GM19099 (cell line): ENCODE measurements around the gene IL31RA.

ENCODE experiments used
- POLR2A ChIP-seq: IDR thresholded peaks from 3 replicates; pipeline ENCODE4 v1.6.1; 2011; ENCODE audit warnings: low read depth; ENCODE audit not compliant: insufficient read length; ENCODE audit errors: extremely low read depth

Gene IL31RA

DNA sequence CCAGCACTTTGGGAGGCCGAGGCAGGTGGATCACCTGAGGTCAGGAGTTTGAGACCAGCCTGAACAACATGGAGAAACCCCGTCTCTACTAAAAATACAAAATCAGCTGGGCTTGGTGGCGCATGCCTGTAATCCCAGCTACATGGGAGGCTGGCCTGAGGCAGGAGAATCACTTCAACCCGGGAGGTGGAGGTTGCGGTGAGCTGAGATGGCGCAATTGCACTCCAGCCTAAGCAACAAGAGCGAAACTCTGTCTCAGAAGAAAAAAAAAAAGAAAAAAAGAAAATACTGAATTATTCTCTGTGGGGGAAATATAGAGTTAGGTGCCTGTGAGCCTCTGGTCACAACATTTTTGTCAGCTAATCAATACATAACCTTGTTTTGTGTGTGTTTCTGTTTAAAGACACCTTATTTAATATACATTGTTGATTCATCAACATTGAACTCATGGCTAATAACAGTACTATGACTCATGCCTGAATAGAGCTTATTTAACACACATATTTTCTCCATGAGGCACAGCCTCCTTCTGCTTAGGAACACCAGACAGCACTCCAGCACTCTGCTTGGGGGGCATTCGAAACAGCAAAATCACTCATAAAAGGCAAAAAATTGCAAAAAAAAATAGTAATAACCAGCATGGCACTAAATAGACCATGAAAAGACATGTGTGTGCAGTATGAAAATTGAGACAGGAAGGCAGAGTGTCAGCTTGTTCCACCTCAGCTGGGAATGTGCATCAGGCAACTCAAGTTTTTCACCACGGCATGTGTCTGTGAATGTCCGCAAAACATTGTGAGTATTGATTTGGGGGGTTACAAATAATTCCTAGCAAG lies at the start of gene IL31RA:
IL31RA (plus strand) TSS at position 519 of the 836 bp plus-strand sequence; CDS start at position 733, 214 bp downstream.
- TF ChIP-seq POLR2A: no peak

DNA sequence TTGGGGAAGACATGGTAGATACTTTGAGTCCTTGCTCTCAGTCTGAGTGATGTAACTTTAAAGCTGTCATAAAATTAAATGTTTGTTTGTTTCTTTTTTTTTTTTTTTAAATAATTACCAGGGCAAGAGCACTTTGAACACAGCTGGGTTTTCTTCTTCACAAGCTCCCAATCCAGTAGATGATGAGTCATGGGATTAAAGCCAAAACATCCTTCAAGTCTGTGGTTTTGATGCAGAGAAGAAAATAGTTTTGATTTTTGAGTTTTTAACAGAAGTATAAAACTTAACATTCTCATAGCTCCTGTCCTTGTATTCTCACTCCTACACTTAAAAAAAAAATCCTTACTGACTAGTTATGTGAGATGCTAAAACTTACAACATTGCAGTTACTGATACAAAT lies 34.8 kb upstream of the IL31RA start:
- no peak for TF ChIP-seq POLR2A

DNA sequence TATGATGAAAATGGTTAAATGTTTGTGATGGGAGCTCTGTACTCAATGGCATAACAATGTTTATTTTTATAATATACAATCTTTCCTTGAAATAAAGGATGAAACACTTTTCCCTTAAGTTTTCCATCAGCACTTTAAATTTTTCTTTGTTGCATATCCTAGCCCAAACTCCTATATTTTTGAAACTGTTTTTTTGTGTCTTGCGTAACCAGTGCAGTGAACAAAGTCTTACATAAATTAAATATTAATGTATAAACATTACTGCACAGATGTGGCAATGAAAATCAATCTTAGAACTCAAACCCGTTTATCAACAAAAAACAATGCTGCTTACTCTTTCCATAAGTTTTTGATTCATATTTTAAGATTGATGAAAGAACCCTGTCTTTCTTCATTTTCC lies 34.1 kb upstream of the IL31RA start:
- no peak for TF ChIP-seq POLR2A

DNA sequence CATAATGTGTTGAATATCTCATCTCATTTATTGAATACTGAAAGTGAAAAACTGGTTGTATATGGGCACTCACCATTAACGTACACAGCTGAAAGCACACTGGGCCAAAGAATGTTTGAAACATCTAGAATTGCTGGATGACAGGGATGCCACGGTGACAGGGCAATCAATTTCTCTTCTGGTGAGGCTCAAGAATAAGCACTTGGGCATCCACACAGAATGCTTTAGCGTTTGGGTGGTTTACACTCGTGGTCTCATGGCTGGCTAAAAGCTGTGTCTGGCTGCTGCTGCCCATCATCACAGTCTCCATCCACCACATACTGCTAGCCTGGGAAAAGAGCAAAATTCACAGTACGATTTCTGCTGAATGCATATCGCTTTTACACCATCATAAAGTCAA lies 30.7 kb upstream of the IL31RA start:
- TF ChIP-seq POLR2A: no peak

DNA sequence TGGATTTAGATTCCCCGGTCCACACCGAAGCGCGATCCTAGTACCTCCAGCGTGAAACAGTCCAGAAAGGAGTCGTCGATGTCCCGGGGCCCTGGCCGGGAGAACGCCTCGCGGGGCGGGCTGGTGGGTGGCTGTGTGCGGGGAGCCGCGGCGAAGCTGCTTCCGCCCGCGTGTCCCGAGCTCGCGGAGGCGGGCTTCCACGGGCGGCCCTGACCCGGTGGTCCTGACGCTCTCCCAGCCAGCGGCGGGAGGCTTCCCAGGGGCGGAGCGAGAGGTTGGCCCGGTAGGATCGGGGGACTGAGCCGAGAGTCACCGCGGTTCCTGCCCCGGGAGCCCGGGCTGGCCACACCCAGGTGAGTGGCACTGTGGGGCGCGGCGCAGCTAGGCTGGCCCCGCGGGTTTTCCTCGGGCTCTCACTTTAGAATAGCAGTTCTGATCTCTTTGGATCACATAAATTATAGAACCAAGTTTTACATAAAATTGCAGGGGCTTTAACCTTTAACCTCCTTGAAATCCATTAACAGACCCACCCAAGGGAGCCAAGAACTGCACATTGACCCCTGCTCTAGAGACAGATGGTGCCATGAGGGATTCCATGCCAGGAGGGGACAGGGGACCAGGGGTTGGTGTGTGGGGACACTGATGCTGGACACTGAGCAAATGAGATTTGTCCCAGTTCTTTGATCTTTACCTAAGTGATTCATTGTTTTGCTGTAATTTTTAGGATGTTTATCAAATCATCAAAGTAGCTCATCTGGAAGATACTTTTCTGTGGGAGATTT lies 29.2 kb upstream of the IL31RA start:
- no peak for TF ChIP-seq POLR2A

- no peak for TF ChIP-seq POLR2A
These were observed 27.9 kb upstream of the IL31RA start for GRCh38 chr5:55823151-55823796.

- TF ChIP-seq POLR2A: no peak
These were observed 21.2 kb upstream of the IL31RA start for GRCh38 chr5:55829956-55830355.

GRCh38 chr5:55832446-55832845 lies 18.7 kb upstream of the IL31RA start:
- no peak for TF ChIP-seq POLR2A

- TF ChIP-seq POLR2A: no peak
These were observed 15.0 kb upstream of the IL31RA start for GRCh38 chr5:55836191-55836590.

DNA sequence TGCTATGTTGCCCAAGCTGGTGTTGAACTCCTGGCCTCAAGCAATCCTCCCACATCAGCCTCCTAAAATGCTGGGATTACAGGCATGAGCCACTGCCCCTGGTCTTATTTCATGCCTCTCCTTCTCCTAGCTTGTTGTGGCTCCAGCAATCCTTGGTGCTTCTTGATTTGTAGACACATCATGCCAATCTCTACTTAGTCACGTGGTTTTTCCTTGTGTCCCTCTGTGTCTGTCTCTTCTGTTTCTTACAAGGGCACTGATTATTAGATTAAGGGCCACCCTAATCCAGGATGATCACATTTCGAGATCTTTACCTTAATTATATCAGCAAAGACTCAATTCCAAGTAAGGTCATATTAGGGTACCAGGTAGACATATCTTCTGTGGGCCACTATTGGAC lies 9.2 kb upstream of the IL31RA start:
- no peak for TF ChIP-seq POLR2A

- no peak for TF ChIP-seq POLR2A
These were observed 3.3 kb upstream of the IL31RA start for GRCh38 chr5:55847837-55848236.

- TF ChIP-seq POLR2A: no peak
These were observed 2.4 kb upstream of the IL31RA start for GRCh38 chr5:55848783-55849182.

DNA sequence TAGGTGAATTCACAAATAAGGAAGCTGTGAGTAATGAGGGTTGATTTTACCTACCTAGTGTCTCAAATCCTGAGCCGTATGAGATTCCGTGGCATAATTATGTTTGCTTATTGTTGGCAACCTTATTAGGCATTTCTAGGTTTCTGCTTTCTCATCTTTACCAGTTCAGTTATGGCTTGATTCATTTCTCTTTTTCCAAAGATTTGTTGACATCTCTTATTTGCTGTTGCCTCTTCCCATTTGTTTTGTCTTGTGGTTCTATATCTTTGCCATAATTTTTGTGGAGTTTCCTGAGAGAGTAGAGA lies 470 bp downstream of the IL31RA start:
- no peak for TF ChIP-seq POLR2A

DNA sequence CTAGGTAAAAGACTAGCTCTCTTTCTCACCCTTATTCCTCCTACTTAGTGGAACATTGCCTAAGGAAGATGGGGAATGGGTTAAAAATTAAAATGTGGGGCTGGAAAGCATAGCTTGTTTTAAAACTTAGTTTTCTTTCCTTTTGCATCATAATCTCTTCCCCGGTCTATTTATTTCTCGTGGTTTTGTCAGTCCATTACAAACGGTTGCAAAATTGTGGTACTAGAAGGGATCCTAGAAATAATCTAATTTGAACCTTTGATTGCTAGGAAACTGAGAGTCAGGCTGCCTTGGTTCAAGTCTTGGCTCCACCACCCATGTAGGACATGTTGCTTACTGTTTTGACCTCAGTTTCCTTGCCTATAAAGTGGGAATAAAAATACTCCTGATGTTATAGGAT lies 1.3 kb downstream of the IL31RA start:
- no peak for TF ChIP-seq POLR2A

GRCh38 chr5:55853041-55853670 lies 2.0 kb downstream of the IL31RA start:
- no peak for TF ChIP-seq POLR2A

DNA sequence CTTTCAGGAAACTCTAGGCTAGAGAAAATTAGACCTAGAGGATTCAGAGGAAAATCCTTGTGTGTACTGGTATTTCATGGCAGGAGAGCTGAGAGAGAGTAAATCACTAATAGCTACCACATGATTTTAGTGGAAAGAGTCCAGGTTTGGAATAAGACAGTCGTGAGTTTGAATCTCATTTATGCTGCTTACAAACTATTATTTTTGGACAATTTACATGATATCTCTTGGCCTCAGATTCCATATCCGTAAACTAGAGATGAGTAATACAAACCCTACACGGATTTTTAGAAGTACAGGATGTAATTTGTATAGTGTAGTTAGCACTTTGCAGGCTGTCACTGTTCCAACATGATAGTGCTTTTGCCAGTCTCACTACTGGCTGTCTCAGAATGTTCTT lies 2.7 kb downstream of the IL31RA start:
- no peak for TF ChIP-seq POLR2A

GRCh38 chr5:55855509-55855908 lies 4.4 kb downstream of the IL31RA start:
- no peak for TF ChIP-seq POLR2A
